EH (cell line): ENCODE data around the gene PTPN20.
"Not testable (repeated sequence)": the region's sequence is repeated elsewhere in the genome, so short reads cannot be mapped to it uniquely, and the experiment has no call there.

Experiments used
- DNase-seq: peaks from one replicate; pipeline ENCODE4 v3.0.0-alpha.2; 2015; ENCODE audit warnings: low read depth

PTPN20 gene

GRCh38 chr10:46911144-46911876 lies at the start of gene PTPN20:
PTPN20 (plus strand) TSS chr10:46911428; CDS start chr10:46932500, 21,072 bp downstream.
- DNase-seq = not testable (repeated sequence)

GRCh38 chr10:46869716-46870115 lies 41.5 kb upstream of the PTPN20 start:
- DNase-seq = not testable (repeated sequence)

GRCh38 chr10:46871583-46871982 lies 39.6 kb upstream of the PTPN20 start:
- not testable (repeated sequence) for DNase-seq

GRCh38 chr10:46875304-46875703 lies 35.9 kb upstream of the PTPN20 start:
- DNase-seq = not testable (repeated sequence)

GRCh38 chr10:46876773-46877172 lies 34.5 kb upstream of the PTPN20 start:
- DNase-seq = not testable (repeated sequence)

GRCh38 chr10:46878761-46879160 lies 32.5 kb upstream of the PTPN20 start:
- not testable (repeated sequence) for DNase-seq

- DNase-seq = not testable (repeated sequence)
Observed at GRCh38 chr10:46890813-46891611, 20.2 kb upstream of the PTPN20 start.

- DNase-seq = not testable (repeated sequence)
Observed at GRCh38 chr10:46896762-46897692, 14.2 kb upstream of the PTPN20 start.

- not testable (repeated sequence) for DNase-seq
Observed at GRCh38 chr10:46901247-46901646, 10.0 kb upstream of the PTPN20 start.

- not testable (repeated sequence) for DNase-seq
Observed at GRCh38 chr10:46903874-46904273, 7.4 kb upstream of the PTPN20 start.

GRCh38 chr10:46906359-46906758 lies 4.9 kb upstream of the PTPN20 start:
- DNase-seq = not testable (repeated sequence)

- DNase-seq = not testable (repeated sequence)
Observed at GRCh38 chr10:46907185-46908117, 3.8 kb upstream of the PTPN20 start.

- DNase-seq = not testable (repeated sequence)
Observed at GRCh38 chr10:46922498-46922897, 11.3 kb downstream of the PTPN20 start.

GRCh38 chr10:46925156-46925555 lies 13.9 kb downstream of the PTPN20 start:
- not testable (repeated sequence) for DNase-seq

GRCh38 chr10:46925853-46926252 lies 14.6 kb downstream of the PTPN20 start:
- not testable (repeated sequence) for DNase-seq

GRCh38 chr10:46928810-46929209 lies 17.6 kb downstream of the PTPN20 start:
- DNase-seq = not testable (repeated sequence)

- DNase-seq = not testable (repeated sequence)
Observed at GRCh38 chr10:46932383-46932782, 21.2 kb downstream of the PTPN20 start.

GRCh38 chr10:46941091-46941490 lies 29.9 kb downstream of the PTPN20 start:
- not testable (repeated sequence) for DNase-seq

GRCh38 chr10:46948687-46949518 lies 37.7 kb downstream of the PTPN20 start:
- not testable (repeated sequence) for DNase-seq

GRCh38 chr10:46952540-46952939 lies 41.3 kb downstream of the PTPN20 start:
- DNase-seq = not testable (repeated sequence)
